Astrocyte of the cerebellum (primary cell): ENCODE results near the gene STOX2.

Experiments
- DNase-seq: peaks from one replicate; pipeline ENCODE4 v3.0.0-alpha.2; 2011; ENCODE audit warnings: low read depth
- H3K4me3 ChIP-seq: 2 replicates; pipeline ENCODE4 v1.5.1; 2011; ENCODE audit warnings: mild to moderate bottlenecking, low read depth, low read length, moderate library complexity
- in situ Hi-C: cut with HindIII; loops from 2 replicates; pipeline ENCODE4 v1.10.0; 2017; ENCODE audit warnings: low sequenced_read_pairs
- TF ChIP-seq, protein P1 (sequence below): IDR thresholded peaks from 2 replicates; pipeline ENCODE4 v1.5.1; 2012; ENCODE audit warnings: low read length, low read depth, moderate library complexity, mild to moderate bottlenecking; ENCODE audit errors: missing control alignments

Gene STOX2

GRCh38 chr4:183968931-183969330, 63.8 kb downstream of the STOX2 start:
- DNase-seq = no peak
- no peak overlapping the region for H3K4me3 ChIP-seq
- in situ Hi-C loops = no loop called here
- TF ChIP-seq, protein P1, sequence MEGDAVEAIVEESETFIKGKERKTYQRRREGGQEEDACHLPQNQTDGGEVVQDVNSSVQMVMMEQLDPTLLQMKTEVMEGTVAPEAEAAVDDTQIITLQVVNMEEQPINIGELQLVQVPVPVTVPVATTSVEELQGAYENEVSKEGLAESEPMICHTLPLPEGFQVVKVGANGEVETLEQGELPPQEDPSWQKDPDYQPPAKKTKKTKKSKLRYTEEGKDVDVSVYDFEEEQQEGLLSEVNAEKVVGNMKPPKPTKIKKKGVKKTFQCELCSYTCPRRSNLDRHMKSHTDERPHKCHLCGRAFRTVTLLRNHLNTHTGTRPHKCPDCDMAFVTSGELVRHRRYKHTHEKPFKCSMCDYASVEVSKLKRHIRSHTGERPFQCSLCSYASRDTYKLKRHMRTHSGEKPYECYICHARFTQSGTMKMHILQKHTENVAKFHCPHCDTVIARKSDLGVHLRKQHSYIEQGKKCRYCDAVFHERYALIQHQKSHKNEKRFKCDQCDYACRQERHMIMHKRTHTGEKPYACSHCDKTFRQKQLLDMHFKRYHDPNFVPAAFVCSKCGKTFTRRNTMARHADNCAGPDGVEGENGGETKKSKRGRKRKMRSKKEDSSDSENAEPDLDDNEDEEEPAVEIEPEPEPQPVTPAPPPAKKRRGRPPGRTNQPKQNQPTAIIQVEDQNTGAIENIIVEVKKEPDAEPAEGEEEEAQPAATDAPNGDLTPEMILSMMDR = no peak

DNA sequence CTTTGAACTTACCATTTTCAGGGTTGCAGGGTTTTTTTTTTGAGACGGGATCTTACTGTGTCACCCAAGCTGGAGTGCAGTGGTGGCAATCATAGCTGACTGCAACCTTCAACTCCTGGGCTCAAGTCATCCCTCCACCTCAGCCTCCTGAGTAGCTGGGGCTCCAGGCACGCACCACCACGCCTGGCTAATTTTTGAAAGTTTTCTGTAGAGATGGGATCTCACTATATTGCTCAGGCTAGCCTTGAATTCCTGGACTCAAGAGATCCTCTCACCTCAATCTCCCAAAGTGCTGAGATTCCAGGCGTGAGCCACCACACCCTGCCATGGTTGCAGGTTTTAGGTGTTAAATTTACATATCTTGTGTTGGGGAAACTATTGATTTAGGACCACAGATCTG, 64.5 kb downstream of the STOX2 start:
- in situ Hi-C loops = no loop called here
- H3K4me3 ChIP-seq = no peak overlapping the region
- TF ChIP-seq, protein P1 = no peak
- DNase-seq = no peak

DNA sequence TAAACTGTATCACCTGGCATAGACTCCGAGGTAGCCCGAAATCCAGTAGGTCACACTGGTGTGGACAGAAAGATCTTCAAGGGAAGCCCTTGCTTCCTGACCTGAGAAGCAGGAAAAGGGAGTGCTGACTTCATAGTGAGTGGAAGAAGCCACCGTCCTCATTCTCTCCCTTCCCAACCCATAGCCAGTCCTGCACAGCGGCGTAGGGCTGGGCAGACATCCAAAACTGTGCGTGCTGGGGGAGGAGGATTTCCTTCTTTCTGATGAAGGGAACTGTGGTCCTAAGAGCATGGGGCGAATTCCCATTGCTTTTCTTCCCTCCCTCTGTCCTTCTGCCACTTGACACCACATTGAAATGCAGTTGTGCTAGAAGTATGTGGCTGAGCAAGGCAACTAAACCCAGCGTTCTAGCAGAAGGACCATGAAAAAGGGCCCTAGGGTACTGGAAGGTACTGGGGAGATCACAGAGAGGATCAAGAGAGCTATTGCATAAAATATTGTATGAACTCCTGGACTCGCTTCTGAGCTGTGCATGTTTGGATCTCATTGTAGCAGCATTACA, 66.9 kb downstream of the STOX2 start:
- DNase-seq = no peak
- TF ChIP-seq, protein P1 = no peak
- in situ Hi-C loops = no loop called here
- no peak overlapping the region for H3K4me3 ChIP-seq

DNA sequence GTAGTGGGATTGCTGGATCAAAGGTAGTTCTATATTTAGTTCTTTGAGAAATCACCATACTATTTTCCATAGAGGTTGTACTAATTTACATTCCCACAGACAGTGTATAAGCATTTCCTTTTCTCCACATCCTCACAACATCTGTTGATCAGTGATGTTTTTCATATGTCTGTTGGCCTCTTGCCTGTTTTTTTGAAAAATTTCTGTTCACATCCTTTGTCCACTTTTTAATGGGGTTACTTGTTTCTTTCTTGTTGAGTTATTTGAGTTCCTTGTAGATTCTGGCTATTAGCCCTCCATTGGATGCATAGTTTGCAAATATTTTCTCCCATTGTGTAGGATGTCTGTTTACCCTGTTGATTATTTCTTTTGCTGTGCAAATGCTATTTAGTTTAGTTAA, 72.6 kb downstream of the STOX2 start:
- no peak overlapping the region for H3K4me3 ChIP-seq
- in situ Hi-C loops = no loop called here
- TF ChIP-seq, protein P1 = no peak
- no peak for DNase-seq

DNA sequence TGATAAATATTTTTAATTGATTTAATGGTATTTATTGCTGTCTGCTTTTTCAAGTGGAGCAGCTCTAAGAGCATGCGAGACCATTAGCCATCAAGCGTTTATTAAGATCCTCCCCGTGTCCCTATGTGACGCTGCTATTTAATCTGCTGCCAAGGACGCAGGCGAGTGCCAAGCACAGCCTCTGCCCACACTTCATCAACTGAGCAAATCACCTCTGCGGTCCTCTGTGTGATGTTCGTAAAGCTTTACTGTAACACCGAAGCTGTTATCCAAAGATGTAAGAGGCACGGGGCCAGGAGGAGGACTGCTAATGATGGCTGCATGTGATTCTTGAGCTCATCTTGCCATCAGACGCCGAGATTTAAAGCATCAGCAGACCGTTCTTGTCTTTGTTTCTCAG, 79.5 kb downstream of the STOX2 start:
- DNase-seq = no peak
- no peak overlapping the region for H3K4me3 ChIP-seq
- in situ Hi-C loops = no loop called here
- TF ChIP-seq, protein P1 = no peak

- in situ Hi-C loops = no loop called here
- no peak for DNase-seq
- TF ChIP-seq, protein P1 = no peak
- H3K4me3 ChIP-seq = no peak overlapping the region
Observed at GRCh38 chr4:183985786-183986185, 80.7 kb downstream of the STOX2 start.
